Non-pigmented ciliary epithelial cell (primary cell): Measurements from ENCODE around the gene CIZ1.
A peak's percentile ranks its signal among the peaks of the same experiment; 100 is the strongest.
"Not testable (repeated sequence)": the region's sequence is repeated elsewhere in the genome, so short reads cannot be mapped to it uniquely, and the experiment has no call there.

Experiments used
- DNase-seq: peaks from one replicate; pipeline ENCODE4 v3.0.0-alpha.2; 2010; ENCODE audit warnings: low read depth

Gene CIZ1

DNA sequence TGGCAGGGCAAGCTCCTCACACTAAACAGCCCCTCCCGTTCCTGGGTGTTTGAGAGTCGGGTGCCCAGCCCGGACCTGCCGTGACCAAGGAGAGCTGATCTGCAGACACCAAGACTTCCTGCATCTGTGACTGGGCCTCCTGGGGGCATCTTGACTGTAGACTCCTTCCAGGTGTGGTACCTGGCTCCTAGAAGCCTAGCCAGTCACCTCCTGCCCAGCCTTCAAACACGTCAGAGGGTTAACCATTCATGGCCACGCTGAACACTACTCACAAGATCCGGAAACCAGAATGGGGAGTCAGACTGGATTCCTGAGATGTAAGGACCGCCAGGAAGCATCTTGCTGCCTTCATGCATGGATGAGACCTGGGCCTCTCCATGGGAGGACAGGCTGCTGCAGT is 45.8 kb downstream of the CIZ1 start:
- DNase-seq = no peak

DNA sequence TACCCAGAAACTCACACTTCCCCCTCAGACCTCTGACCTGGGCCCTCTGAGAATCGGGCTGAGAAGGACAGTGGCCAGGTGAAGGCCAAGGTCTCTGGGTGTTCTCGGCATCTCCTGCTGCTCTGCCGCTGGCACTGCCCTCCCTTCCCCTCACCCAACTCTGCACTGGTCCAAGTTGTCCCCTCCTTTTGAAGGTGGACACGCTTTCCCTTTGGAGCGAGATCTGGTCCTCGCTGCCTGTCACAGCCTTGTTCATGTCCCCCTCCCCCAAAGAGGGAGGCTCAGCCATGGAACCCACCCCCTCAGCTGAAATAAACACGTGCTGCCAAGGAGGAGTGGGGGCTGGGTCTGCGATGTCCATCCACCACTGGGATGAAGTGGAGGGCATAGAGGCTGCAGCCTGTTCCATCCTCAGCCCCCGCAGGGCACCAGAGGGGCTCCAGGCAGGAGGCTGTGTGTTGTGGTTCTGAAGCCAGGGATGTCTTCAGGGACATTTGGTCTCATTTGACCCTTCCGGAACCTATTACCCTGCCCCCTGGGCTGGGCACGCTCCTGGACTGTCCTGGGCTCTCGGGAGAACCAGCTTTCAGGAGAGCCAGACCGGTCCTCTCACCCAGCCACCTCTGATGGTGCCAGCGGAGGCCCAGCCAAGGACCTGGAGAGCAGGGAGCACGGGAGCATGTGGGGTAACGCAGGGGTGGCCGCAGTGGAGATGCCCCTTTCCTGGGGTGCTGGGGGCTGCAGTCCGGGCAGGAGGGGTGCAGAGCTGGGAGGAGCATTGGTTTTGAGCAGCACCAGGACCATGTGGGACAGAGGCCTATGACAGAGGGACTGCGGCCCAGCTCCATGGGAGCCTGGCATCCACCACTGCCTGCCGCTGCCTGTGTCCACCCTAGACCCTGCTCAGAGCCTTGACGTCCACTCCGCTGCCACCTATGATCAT is 46.9 kb downstream of the CIZ1 start:
- no peak for DNase-seq

DNA sequence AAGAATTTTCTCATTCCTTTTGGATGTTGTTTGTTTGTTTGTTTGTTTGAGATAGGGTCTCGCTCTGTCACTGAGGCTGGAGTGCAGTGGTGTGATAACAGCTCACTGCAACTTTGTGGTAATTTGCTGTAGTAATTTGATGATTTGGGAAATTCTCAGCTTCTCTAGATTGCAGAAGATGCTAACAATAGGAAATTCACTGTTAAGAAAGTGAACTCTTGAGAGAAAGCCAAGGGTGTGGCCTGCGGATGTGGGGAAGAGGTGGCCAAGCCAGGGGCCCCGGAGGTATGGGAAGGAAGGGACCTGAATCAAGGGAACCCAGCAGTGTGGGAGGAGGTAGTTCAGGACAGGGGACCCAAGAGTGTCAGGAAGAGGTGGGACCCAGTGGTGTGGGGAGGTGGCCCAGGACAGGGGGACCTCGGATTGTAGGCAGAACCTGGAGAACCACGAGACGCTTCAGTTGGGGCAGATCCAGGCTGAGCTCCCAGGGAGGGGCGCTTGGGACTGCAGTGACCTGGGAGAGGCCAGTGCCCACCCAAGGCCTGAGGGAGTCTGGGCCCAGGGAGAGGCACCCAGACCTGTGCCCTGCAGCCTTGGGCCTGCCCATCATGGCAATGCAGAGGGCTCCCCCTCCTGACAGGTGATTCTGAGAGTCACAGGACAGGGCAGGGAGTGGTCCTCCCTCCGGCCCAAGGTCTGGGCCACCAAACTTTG is 47.7 kb downstream of the CIZ1 start:
- no peak for DNase-seq

DNA sequence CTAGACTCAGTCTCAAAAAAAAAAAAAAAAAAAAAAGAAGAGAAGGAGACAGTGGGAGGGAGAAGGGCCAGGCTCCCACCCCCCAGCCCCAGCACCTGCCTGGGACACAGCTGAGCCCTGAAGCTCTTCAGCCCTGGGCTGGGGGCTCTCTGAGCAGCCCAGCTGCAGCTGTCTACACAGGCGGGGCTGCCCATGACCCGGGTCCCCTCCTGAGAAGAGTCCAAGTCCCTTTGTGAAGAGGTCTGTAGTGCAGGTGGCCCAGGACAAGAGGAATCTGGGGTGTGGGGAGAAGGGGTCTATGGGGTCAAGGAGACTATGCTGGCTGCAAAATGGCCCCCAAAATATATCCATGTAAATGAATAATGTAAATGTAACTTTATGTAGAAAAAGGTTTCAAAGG is 48.8 kb downstream of the CIZ1 start:
- DNase-seq = no peak

DNA sequence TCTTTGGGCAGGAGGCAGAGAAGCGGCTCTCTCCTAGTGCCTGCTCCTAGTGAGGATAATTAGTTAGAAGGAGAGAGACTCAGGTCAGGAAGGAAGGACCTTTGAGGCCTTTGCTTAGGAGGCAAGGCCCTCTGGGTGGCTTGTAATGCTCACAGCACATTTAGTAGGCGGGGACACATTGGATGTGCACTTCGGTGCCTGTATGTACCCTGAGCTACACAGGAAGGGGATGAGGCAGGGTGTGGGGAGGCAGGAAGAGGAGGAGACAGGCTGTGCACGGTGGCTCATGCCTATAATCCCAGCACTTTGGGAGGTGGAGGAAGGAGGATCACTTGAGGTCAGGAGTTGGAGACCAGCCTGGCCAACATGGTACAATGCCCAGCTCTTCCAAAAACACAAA is 49.3 kb downstream of the CIZ1 start:
- no peak for DNase-seq

DNA sequence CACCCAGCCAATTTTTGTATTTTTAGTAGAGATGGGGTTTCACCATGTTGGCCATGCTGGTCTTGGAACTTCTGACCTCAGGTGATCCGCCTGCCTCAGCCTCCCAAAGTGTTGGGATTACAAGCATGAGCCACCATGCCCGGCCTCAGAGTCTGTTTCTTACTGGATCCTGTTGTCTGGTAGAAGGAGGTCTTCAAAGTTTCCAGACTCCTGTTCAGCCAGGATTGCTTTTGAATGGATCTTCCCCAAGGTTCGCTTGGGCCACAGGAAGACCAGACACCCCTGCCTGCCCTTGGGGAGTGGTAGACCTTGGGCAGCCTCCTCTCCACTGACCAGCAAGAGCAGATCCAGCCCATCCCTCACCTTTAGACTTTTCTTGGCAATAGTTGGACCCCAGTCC is 49.8 kb downstream of the CIZ1 start:
- no peak for DNase-seq

DNA sequence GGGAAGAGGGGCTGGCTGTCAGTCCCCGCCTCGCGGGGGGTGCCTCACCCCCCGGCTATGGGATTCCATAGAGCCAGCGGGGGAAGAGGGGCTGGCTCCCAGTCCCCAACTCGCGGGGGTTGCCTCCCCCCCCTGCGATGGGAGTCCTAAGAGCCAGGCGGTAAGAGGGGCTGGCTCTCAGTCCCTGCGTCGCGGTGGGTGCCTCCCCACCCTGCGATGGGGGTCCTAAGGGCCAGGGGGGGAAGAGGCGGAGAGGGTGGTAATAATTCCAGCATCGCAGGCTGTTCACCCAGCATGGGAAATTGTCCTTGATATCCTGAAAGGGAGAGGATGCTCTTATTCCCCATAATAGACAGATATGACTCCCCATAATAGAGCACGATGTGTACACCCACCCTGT is 51.8 kb downstream of the CIZ1 start:
- no peak for DNase-seq

DNA sequence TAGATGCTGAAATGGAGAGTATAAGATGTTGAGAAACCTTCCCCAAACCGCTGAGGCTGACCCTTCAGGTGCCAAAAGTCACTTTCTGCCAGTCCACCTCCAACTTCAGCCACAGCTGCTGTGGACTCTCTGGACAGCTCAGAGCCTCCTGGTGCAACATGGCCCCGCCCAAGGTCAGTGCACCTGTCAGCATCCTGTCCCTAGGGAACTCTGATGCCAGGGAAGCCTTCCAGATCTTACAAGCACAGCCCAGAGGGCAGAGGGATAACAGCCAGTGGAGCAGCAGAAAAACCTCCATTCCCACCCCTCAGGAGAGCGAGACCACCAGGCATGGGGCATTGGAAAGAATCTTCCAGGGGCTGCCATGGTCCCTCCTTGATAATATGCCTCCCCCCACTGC is 53.4 kb downstream of the CIZ1 start:
- DNase-seq = no peak

DNA sequence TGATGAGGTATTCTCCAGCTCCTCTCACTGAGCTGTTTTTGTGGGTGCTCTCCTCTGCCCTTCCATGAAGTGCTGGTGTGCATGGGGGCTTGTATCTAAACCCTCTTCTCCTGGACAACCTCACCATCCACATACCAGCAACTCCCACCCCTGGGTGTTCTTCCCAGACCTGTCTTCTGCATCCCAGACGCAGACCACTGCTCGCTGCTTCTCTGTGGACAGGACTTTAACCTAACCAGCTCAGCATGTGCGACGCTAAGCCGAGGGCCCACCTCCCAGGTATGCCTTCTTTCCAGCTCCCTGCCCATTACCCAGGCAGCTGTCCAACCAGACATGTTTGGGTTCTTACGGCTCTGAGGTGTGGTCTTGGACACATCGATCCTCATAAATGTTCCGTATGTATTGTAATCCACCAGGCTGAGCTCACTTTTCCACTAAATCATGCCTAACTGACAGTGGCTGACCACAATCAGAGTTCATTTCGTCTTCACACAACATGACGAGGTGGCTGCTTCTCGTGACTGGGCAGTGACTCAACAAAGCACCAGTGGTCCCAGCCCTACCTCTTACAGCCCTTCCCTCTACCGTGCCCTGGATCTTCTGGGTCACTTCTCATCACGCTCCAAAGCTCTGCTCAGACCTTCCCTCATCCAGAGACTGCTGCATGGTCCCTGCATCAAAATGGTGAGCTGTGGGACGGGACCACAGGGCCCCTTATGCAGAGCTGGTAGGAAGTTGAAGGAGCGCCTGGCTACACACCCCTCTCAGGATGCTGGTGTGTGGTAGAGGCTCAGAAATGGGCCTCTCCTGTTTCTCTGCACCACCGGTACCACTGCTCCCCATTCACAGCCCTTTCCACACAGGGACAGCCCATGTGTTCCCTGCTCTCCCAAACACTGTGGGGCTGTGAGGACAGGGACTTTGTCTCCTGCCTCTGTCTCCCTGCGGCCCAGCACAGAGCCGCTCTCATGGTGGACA is 54.3 kb downstream of the CIZ1 start:
- DNase-seq = no peak

DNA sequence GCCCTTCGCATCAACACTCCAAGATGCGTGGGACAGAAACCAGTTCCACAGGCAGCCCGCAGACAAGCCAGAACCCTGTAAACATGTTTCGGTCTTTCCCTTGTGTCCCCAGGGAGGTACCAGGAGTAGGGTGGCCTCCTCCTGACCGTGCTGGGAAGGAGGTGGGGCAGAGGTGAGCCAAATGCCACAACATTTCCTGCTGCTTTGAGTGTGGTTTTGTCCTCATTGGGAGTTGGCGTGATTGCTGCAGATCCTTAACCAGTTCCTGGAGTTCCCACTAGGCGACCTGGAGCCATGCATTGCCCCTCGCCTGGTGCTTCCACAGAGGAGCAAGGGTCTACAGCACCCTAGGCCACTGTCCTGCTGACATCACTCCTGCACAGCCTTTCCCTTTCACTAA is 55.8 kb downstream of the CIZ1 start:
- DNase-seq = not testable (repeated sequence)

DNA sequence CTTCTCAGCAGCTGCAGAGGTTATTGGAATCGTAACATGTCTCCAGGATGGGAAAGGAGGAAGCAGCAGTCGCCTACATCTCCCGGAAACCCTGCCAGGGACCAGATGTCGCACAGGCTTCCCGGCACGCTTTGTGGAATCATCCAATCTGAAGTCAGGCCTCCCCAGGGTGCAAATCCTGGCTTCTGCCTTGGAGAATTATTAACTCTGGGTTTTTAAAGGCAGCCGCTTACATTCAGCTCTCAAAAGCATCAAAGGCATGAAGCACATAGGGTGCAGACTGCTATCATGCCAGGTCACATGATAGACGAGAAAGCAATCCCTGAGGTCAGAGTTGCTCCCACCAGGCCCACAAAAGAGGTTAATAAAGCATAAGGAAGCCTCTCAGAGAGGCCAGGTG is 59.2 kb downstream of the CIZ1 start:
- not testable (repeated sequence) for DNase-seq

DNA sequence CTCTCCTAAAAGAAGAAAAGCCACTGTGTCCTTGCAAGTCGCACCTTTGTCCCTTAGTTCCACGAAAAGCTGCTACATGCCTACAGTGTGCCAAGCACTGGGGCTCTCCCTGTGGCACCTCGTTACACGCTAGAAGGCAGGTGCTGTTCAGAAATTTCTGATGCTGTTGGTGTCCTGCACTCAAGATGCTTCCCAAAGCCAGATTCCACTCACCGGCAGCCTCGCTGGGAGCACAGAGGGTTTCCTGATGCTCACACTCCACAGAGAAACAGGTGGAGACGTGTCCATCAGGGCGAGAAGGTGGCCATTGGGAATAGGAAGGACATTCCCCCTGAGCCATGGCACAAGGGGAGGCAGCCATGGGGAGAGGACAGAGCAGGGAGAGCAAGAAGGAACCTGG is 60.0 kb downstream of the CIZ1 start:
- not testable (repeated sequence) for DNase-seq

DNA sequence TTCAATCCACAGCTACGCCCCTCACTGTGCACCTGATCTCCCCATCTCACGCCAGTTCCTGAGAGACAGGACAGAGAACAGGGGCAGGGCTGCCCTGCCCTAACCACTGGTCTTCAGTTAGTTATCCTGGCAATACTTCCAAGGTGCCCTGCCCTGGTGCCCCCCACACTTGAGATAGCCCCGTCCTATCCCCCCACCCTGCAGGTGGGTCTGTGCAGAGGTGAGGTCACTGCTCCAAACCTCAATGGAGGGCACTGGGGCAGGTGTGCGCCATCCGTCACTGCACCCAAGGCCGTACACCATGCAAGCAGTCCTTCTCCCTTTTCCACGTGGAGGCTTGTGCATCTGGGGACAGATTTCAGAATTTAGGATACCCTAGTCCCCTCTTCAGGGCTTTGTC is 60.7 kb downstream of the CIZ1 start:
- DNase-seq = not testable (repeated sequence)

DNA sequence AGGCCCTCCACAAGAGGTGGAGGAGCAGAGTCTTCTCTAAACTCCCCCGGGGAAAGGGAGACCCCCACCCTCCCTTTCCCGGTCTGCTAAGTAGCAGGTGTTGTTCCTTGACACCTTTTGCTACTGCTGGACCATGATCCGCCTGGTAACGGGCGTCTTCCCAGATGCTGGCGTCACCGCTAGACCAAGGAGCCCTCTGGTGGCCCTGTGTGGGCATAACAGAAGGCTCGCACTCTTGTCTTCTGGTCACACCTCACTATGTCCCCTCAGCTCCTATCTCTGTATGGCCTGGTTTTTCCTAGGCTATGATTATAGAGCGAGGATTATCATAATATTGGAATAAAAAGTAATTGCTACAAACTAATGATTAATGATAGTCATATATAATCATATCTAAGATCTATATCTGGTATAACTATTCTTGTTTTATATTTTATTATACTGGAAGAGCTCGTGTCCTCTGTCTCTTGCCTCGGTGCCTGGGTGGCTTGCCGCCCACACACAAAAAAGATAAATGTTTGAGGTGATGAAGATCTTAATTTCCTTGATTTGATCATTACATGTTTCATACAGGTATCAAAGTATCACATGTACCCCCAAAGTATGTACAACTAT is 61.3 kb downstream of the CIZ1 start:
- not testable (repeated sequence) for DNase-seq

DNA sequence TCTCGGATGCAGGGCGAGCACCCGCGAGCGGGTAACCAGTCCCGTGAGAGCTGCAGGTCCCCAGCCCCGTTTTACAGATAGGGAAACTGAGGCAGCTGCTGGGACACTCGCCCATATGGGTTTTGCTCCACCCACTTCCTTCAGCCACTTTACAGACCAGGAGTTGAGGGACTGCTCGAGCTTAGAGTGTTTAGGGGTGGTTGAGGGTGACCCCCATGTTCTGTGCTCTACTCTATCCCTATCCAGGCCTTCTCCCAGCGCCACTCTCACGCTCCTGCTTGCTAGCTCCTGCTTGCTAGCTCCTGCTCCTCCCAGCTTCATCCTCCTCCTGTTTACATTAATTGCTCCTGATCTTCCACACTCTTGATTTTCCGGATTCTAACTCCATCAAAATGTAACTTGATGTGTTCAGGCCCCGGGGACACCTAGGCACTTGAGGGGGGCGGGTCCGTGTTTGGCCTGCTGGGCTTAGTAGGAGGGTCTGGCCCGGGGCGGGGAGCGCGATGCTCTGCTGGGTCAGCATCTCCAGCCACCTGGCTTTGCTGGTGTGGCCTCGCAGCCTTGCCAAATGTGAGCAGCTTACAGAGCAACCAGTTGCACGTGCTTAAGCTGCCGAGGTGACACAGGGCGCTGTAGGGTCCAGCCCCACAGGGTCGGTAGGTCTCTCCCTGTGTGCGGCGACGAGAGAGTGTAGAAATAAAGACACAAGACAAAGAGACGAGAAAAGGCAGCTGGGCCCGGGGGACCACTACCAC is 62.4 kb downstream of the CIZ1 start:
- DNase-seq = no peak

DNA sequence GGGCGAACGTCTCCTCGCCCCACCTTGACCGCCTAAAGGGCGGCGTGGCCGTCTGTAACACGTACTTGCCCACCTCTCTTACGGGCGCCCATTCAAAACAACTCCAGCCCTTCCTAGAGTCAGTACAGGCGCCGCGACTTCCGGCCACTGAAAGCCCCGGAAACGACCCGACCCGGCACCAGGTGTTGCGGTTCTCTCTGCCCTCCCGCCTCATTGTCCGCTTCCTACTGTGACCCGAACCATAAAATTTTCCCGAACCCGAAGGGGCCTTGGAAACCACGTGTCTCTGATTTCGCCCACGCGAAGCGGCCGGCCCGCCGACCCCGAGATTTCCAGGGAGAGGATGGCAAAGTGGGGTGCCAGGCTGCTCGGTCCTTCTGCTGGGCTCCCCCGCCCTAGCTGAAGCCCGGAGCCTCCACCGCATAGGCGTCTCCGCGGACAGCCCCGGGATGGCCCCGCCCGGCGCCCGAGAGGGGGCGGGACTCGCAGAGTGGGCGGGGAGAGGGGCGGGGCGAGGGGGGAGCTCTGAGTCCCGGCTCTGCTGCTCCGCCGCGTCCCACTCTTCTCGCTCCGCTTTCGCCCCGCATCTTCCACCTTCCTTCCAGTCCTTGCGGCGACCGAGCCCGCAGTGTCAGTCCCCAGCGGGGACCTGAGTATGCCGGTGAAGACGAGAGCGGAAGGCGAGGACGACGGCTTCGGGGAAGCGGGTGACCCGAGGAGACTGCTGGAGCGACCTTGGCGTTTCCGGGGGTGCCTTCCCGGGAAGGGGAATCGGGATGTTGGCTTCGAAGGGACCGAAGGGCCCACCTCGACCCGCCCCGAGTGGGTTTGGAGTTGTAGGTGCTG is 63.2 kb downstream of the CIZ1 start:
- DNase-seq = peak; percentile 54

DNA sequence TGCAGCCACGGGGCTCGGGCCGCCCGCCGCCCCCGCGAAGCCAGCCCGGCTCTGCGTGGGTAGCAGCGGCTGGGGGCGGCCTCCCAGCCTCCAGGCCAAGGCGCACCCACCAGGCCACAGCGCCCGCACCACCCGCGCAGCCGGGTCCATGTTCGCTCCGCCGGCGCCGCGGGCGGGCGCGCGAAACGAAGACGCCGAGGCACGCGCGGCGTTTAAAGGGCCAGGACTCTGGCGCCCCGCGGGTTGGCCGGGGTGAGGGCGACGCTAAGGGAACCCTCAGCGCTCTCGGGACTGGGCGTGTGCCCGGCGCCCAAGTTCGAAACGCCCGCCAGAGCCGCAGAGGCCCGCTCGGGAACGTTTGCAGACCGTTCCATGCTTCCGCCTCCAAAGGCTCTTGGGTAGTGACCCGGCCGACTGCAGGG is 63.8 kb downstream of the CIZ1 start, which contains the start of gene PTGES2:
Gene PTGES2 (minus strand): TSS at position 162 of the 422 bp plus-strand sequence. CDS start 12 bp downstream, at position 150.
- peak; percentile 14 for DNase-seq

DNA sequence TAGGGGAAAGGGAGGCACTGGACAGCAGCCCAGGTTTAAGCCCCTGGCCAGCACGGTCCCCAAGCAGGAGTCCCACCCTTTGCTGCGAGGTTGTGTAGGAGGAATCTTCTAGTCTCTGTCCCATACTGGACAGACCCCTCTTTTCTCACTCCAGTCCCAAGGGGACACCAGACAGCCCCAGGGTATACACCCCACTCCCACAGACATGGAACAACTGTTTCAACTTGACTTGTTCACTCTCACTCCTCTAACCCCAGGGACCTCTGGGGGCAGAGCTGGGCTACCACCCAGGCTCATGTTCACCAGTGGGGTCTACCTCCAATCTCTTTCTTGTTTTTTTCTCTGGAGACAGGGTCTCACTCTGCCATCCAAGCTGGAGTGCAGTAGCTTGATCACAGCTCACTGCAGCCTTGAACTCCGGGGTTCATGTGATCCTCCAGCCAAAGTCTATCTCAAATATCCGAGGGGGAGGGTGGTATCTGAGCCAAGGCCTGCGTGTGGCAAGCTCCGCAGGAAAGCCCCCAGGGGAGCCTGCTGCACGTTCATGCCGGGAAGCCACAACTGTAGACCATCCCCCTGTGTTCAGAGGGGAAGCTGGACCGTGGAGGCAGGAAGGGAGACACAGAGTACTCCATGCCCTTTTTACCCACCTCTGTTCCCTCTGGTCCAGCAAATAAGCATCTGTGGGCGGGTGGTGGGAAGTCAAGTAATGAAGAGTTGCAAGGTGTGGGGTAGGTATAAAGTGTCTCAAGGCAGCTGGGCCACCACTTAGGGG is 65.6 kb downstream of the CIZ1 start:
- DNase-seq = no peak
